Measurements from ENCODE around the gene KCNK3. TPM values are rescaled to one million over a fixed set of nuclear protein-coding genes. Genes with fewer than 3 reads are reported as not detected.

KCNK3 gene
- total and polyA plus RNA-seq, 2 of the 13 experiments (the other 11 are each of a cell fraction or from before 2014, with no cell fraction given), result not detected

- Histone ChIP-seq H2AFZ (ENCODE audit: low read length) (no peak overlapping the region), H3K9me3 (ENCODE audit: low read length) (no peaks in the 10 kb centered on the region), H3K27me3 (ENCODE audit: control insufficient read depth in 1 of 2, insufficient read depth in 2 of 2, low read length in 2 of 2) (peaks cover 7 to 32% of the 10 kb centered on the region in 2 experiments; a peak in 3 of 5 replicates), H3K27ac (ENCODE audit: extremely low read length, insufficient read depth, low read length) (no peak overlapping the region), H3K9ac (ENCODE audit: insufficient read depth, low read depth, low read length) (no peak overlapping the region), H3K36me3 (replicated peaks in 1 of 2; ENCODE audit: control insufficient read depth in 1 of 2, insufficient read depth in 2 of 2, low read length in 2 of 2) (no peaks in the 10 kb centered on the region), H3K4me2 (ENCODE audit: low read depth, low read length) (no peak overlapping the region), H4K20me1 (ENCODE audit: insufficient read depth, low read length) (no peaks in the 10 kb centered on the region), H3K79me2 (ENCODE audit: insufficient read depth, low read length) (no peaks in the 10 kb centered on the region), H3K4me3 (replicated peaks in 1 of 3; ENCODE audit: insufficient read depth in 1 of 3, low read depth in 2 of 3, low read length in 3 of 3) (no peak overlapping the region), H3K4me1 (ENCODE audit: insufficient read depth, low read length) (0 out of 2 replicates have a peak, but pooled peaks cover 5% of the 10 kb centered on the region)
- intact Hi-C loops (cut with micrococcal nuclease; ENCODE audit: unreplicated experiment), result no loop called here
- in situ Hi-C loops (cut with HindIII; ENCODE audit: extremely low pct_ligation_motif_present, low pct_unique_long_range_greater_than_20kb), result no loop called here
- WGBS (ENCODE audit: low lambda C conversion rate), result 9% methylated on average over 4 of the region's 4 CpGs
- no peak for FAIRE-seq
- ChIA-PET POLR2A (no interaction called here), CTCF (ENCODE audit: low intra/inter-chr PET ratio, low total read pairs) (no interaction called here)
- BruUV-seq (replicated peaks), result no TSS peak
- ATAC-seq, result no peak
- TF ChIP-seq GABPB1 (CRISPR knock-in tag; IDR thresholded peaks at IDR 0.05), result no peak
- DNase-seq (ENCODE audit: low spot score), result no peak
Measured at GRCh38 chr2:26668041-26668440, 24.5 kb upstream of the KCNK3 start.

DNA sequence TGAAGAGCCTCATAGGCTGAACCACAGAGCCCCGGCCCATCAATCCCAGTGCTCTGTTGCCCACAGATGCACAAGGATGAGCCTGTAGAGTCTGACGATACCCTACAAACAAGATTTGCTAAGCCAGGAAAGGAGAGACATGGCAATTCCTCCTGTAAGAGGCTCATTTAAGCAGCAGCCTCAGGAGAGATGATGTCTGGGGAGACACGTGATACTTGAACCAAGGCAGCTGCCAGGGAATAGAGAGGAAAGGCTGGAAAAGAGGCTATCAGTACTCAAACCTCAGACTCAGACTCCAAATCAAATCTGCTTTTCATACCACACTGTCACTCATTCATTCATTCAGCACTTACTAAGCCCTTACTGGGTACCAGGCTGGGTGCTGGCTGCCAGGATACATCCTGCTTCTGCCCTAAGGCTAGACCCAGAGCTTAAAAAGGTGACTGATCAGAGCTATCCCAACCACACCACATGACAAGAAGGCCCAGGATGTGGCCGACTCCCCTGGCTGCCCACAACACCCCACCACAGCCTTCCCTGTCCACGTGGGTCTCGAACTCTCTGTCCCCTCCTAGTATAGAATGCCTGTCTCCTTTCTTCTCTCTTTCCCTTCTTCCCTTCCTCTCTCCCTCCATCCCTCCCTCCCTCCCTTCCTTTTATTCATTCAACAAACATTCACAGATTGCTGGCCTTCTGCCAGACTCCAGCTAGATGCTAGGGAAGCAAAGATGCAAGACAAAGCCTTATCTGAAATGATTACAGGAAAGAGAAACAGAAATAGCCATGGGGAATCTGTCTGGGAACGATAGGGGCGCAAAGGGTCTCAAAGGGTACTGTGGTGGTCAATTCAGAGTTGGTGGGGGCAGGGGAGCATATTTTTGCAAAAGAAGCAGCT, 23.4 kb upstream of the KCNK3 start:
- WGBS (ENCODE audit: low lambda C conversion rate), result 14% methylated on average over 8 of the region's 8 CpGs
- in situ Hi-C loops (cut with HindIII; ENCODE audit: extremely low pct_ligation_motif_present, low pct_unique_long_range_greater_than_20kb), result no loop called here
- Histone ChIP-seq H3K27me3 (ENCODE audit: control insufficient read depth in 1 of 2, insufficient read depth in 2 of 2, low read length in 2 of 2) (peaks cover 14 to 41% of the 10 kb centered on the region in 2 experiments; a peak in 4 of 5 replicates), H3K9ac (ENCODE audit: insufficient read depth, low read depth, low read length) (no peak overlapping the region), H3K9me3 (ENCODE audit: low read length) (no peaks in the 10 kb centered on the region), H4K20me1 (ENCODE audit: insufficient read depth, low read length) (no peaks in the 10 kb centered on the region), H2AFZ (ENCODE audit: low read length) (no peak overlapping the region), H3K36me3 (replicated peaks in 1 of 2; ENCODE audit: control insufficient read depth in 1 of 2, insufficient read depth in 2 of 2, low read length in 2 of 2) (no peaks in the 10 kb centered on the region), H3K4me1 (ENCODE audit: insufficient read depth, low read length) (0 out of 2 replicates have a peak, but pooled peaks cover 5% of the 10 kb centered on the region), H3K4me2 (ENCODE audit: low read depth, low read length) (no peak overlapping the region), H3K27ac (ENCODE audit: extremely low read length, insufficient read depth, low read length) (no peak overlapping the region), H3K79me2 (ENCODE audit: insufficient read depth, low read length) (no peaks in the 10 kb centered on the region), H3K4me3 (replicated peaks in 1 of 3; ENCODE audit: insufficient read depth in 1 of 3, low read depth in 2 of 3, low read length in 3 of 3) (no peak overlapping the region)
- no TSS peak for BruUV-seq (replicated peaks)
- TF ChIP-seq ZNF83 (CRISPR knock-in tag; IDR thresholded peaks at IDR 0.05; ENCODE audit: borderline replicate concordance) (no peak), RFX3 (CRISPR knock-in tag; IDR thresholded peaks at IDR 0.05) (no peak), NFIC (IDR thresholded peaks at IDR 0.05; ENCODE audit: low read length) (no peak), ZNF234 (CRISPR knock-in tag; conservative IDR thresholded peaks at IDR 0.05) (no peak), SMARCC2 (IDR thresholded peaks at IDR 0.05) (no peak), ZNF691 (CRISPR knock-in tag; IDR thresholded peaks at IDR 0.05; ENCODE audit: borderline replicate concordance, low read depth) (no peak), ZNF235 (CRISPR knock-in tag; IDR thresholded peaks at IDR 0.05; ENCODE audit: borderline replicate concordance) (no peak), SRSF1 (optimal IDR thresholded peaks at IDR 0.05; ENCODE audit: low read depth, low read length) (no peak), ZNF674 (CRISPR knock-in tag; IDR thresholded peaks at IDR 0.05; ENCODE audit: low read depth) (no peak), FOXK1 (CRISPR knock-in tag; IDR thresholded peaks at IDR 0.05; ENCODE audit: borderline replicate concordance, low read depth) (no peak), NR2F1 (CRISPR knock-in tag; IDR thresholded peaks at IDR 0.05) (no peak), FIP1L1 (IDR thresholded peaks at IDR 0.05; ENCODE audit: borderline replicate concordance, insufficient read depth, low read depth, low read length) (no peak), ARNT2 (CRISPR knock-in tag; IDR thresholded peaks at IDR 0.05; ENCODE audit: low read depth) (no peak), RBFOX2 (IDR thresholded peaks at IDR 0.05; ENCODE audit: low read depth, low read length) (no peak)
- DNase-seq (ENCODE audit: low spot score) (no peak), FAIRE-seq (no peak), ATAC-seq (no peak)
- CTCF ChIA-PET (ENCODE audit: low intra/inter-chr PET ratio, low total read pairs), result no interaction called here
- POLR2A ChIA-PET, result no interaction called here
- intact Hi-C loops (cut with micrococcal nuclease; ENCODE audit: unreplicated experiment), result no loop called here

Measured in HepG2 (cell line).